Dedifferentiated amniotic fluid mesenchymal stem cell (primary cell): ENCODE data around the gene ZNF618.
A peak's percentile ranks its signal among the peaks of the same experiment; 100 is the strongest.

Source experiments
- DNase-seq: peaks from one replicate; pipeline ENCODE4 v3.0.0-alpha.2; 2016; ENCODE audit errors: extremely low spot score

Gene ZNF618

DNA sequence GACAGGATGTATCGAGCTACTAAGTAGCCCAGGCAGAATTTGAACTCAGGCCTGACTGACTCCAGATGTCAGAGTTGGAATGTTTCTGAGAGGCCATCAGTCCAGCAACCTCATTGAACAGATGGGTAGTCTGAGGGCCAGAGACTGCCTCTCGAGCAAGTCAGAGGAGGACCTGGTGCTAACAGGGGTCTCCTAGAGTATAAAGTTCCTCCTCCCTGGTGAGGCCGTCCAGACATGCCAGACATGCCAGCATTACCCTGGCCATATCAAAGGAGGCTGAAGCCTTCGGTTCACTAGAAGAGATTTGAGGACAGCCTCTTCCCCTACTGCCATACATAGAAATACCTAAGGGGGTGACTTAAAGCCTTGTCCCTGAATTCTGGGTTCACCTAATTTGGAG is 81.2 kb downstream of the ZNF618 start:
- no peak for DNase-seq

DNA sequence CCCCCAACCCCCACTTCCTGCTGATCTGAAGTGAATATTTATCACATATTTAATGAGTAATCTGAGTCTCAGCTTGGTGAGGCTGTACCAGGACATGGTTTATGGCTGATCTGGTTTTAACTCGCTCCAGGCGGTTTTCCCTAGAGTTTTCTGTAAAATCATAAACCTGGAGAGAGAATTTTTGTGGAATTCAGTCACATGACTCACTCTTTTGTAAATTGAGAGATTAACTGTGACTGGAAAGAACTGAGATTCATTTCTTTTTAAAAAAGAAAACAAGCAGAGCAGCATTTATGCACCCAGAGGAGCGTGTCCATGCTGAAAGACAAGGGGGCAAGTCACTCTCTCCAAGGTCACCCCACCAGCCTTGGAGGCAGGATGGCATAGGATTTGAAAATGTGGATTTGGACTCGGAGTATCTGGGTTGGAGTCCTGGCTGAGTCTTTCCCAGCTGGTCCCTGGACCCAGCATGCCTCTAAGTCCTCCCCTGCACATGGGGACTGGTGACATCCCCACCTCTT is 81.8 kb downstream of the ZNF618 start:
- peak; percentile 86 for DNase-seq

DNA sequence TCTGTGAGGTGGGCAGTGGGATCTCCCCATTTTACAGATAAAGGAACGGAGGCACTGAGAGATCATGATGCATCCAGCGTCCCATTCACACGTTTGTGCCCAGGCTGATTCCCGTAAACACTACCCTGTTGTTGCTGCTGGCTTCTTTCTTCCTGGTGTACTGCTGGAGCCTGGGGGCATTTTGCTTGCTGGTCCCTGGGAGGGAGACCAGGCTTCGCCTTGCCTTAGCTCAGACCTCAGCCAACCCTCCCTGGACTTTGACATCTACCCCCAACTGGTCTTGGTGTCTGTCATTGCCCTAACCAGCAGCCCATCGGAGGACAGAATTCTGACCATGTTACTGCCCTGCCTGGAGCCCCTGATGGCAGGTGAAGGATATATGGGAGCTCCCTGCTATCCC is 82.4 kb downstream of the ZNF618 start:
- no peak for DNase-seq

DNA sequence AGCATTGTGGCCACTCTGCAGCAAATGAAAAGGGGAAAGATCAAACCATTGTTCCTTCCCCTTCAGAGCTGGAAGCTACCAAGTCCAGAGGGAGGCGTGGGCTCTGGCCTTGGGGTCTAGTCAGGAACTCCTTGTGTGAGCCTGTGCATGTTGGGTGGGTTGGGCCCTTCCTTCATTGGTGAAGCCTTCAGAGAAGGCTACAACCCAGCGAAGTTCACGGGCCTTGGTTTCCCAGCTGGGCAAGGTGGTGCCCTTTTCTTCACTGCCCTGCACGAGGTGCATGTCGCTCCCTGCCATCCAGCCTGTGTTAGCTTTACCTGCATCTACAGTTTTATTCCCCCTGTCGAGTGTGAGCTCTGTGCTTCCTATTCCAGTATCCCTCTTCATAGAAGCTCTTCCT is 84.7 kb downstream of the ZNF618 start:
- DNase-seq: no peak

DNA sequence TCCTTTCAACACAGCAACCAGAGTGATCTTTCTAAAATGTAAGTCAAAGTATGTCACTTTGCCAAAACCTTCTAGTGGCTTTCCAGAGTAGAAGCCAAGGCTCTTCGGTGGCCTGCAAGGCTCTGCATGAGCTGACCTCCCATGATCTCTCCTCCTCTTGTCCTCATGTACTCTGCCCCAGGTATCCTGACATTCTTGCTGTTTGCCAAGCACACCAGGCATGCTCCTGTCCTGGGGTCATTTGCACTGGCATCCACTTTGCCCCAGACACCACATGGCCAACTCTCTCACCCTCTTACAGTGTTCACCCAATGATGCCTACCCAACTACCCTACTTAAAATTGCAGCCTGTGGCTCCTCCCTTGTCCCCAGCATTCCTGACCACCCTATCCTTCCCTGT is 86.3 kb downstream of the ZNF618 start:
- no peak for DNase-seq

DNA sequence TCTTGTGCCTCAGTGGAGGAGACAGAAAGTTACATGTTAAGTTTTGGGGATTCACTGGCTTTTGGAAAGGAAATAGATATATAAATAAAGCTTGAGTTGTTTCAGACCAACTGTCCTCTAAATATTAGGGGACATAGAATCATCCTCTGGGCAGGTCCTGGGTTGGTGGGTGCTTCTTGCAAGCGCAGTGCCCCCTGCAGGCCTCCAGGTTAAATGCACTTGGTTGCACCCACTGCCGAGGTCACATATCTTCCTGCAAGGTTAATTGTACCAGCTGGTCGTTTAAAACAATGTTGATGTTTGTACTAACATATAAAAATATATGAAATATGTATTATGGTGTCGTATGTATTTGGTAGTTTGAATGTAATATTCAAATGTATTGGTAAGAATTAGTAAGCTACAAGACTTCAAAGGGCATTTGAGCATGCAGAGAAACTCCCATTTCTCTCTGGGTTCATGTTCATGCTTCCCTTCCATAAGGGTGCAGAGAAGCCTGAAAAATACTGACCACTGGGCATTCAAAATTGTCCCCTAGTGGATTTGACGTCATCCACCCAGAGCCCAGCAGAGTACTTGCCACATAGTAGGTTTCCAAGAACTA is 87.0 kb downstream of the ZNF618 start:
- DNase-seq: no peak

DNA sequence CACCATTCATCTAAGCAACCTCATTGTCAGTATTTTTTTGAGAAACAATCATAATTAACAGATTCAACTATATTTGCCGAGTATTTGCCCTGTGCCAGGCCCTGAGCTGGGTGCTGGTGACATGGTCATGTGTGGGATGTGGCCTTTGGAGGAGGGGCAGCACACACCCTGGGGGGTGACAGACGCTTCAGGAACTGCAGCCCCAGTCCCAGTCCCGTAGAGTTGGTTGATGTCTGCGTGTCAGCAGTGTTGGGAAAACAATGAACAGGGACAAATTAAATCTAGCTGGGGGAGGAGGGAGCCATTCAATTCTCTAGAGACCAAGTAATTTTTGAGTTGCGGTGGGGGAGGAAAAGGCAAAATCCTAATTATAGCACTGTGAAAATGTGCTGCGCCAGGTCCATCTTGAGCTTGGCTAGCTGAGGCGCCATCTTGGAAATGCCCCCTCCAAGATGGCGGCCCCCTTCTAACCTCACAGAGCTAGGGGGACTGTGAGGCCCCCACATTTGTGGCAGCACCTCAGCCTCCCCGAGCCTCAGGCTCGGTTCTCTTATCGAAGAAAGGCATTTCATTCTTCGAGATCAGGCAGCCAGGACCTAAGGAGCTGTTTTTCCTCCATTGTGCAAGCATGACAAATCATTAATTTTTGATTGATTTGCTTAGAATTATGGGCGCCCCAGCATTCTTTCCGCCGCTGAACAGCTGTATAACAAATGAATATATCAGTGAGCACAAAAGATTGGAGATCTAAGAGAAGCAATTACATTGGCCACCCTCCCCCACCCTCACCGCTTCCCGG is 87.8 kb downstream of the ZNF618 start:
- no peak for DNase-seq

DNA sequence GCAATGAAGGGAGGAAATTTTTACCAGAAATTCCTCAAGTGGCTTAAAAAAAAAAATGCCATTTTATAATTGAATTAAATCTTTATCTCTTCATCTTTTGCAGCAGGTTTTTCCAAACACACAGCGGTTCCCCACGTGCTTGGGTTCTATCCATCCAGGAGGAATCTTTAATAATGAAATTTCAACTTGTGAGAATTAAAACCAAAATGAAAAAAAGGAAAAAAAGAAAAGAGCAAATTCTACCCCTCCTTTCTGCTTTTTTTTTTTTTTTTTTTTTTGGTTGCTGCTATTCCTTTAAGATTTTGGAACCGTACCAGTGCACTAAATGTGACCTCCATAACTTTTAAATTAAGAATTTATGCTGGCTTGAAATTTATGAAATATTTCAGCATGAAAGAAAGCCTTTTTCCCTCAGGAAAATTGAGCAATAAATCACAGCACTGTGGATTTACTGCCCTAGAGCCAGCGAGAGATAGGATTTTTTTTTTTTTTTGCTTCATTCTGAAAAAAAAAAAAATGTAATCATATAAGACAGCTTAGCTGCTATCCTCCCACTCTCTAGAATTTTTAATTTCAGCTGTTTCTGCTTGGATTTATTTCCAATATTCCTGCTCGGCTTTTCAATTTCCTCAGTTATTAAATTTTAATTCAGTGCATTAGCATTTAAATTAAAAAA is 88.5 kb downstream of the ZNF618 start:
- DNase-seq: no peak

DNA sequence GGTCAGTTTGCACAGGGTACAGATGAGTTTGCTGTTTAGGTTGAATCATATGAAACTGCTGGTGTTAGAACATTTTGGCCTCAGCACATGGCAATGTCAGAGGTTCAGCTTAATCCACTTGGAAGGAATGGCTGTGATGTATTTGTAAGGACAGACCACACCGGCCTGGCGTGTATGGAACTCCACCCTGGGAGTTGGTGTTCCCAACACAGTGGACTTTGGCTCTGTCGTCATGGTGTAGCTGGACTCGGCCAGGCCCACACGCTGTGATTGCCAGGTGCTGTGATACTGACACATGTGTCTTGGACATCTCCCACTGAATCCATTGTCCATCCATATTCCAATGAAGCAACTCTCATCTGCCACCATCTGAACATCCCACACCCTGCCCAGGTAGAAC is 90.3 kb downstream of the ZNF618 start:
- no peak for DNase-seq

DNA sequence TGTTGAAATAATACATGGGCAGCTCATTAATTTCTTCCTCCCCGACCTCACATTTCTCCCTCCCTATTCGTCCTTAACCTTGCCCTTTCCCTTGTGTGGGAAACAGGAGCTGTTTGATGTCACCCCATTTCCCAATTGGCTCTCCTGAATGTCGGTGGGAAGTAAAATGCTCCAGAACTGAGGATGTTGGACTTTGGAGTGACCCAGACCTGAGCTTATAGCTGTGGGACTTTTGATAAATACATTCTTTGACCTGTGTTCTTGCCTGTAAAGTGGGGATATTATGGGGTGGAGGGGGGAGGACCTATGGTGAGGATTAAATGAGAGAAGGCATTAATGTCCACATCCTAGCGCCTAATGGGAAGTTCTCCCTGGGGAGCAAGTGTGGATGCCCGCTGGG is 91.3 kb downstream of the ZNF618 start:
- no peak for DNase-seq

DNA sequence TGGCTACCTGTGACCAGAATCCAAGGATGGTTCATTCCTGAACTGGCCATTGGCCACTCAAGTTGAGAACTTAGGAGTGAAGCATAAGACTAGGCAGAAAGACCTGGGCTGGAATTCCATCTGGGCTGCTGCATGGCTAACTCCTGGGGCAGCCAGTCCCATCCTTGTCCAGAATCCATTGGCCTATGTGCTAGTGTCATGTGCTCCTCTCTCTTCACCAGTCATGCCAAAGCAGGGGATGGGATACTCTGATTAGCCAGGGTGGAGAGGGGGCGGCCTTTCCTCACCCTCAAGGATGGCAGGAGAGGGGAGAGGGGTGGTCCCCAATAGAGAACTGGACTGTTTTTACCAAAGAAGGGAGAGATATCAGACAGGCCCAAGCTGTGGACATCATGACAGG is 93.2 kb downstream of the ZNF618 start:
- no peak for DNase-seq

DNA sequence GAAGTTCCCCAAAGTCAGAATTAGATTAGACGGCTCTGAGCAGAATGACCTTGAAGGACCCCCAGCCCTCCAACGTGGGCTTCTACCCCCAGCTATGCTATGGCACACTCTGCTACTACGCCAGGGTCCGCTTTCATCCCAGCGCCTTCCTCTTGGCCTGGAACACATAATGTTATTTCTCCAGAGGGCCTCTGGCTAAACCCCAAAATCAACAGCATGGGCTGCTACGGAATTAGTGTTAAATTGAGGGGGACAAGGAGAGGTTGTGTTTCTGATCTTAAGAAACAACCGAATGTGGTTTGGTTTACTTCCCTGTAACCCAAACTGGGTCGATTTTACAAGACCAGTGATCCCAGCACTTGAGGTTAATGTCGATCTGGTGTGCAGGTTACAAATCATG is 97.1 kb downstream of the ZNF618 start:
- DNase-seq: no peak

DNA sequence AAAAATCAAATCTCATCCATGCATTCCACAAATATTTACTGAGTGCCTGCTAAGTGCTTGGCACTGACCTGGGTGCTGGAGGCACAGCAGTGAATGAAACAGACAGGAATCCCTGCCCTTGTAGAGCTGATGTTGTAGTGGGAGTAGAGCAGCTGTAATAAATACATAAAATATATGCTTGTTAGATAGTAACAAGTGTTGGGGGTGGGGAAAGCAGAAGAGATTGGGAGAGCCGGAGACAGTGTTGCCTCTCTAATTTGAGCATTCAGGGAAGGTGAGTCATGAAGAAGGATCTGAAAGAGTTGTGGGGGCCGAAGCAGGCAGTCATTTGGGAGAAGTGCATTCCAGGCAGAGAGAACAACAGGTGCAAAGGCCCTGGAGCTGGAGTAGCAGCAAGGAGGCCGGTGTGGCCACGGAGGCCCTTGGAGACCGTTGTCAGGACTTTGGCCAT is 97.9 kb downstream of the ZNF618 start:
- peak; percentile 38 for DNase-seq

DNA sequence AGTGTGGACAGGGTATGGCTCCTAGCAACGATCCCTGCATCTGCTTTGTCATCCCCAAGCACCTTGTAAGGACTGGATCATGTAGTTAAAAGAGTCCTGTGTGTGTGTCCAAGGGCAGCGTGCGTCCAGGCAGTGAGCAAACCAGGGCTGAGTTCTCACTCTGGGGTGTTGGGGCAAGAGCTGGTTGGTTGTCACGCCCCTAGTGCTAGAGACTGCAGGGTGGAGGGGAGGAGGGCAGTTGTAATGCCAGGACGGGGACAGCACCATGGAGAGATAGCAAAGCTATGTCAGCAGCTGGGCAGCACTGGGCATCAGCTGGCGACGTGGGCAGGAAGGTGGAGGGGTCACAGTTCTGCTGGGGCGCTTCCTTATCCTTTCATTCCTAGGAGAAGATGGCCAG is 100.8 kb downstream of the ZNF618 start:
- no peak for DNase-seq

DNA sequence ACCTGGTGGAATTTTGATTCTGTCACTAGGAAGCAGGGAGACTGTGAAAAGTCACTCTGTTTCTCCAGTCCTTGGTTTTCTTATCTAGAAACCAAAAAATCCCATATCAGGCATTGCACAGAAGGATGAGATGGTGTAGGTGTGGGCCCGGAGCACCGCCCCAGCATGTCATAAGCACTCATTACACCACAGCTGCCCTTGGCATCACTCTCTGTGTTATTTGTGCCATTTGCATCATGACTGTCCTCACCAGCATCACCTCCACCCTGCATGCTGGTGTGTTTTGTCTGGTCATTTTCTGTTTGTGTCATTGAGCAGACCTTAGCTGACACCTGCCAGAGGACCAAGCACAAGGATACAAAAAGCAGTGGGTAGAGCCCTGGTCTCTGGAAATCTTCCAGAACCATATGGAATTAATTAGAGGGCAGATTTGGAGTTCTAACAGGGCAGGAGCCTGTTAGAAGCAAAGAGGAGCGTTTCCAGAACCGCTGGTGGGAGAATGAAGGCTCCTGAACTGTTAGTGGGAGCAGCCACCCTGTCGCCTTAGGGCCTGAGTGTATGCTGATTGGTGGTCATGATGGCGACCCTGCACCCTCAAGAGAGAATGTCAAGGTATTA is 102.7 kb downstream of the ZNF618 start:
- no peak for DNase-seq

DNA sequence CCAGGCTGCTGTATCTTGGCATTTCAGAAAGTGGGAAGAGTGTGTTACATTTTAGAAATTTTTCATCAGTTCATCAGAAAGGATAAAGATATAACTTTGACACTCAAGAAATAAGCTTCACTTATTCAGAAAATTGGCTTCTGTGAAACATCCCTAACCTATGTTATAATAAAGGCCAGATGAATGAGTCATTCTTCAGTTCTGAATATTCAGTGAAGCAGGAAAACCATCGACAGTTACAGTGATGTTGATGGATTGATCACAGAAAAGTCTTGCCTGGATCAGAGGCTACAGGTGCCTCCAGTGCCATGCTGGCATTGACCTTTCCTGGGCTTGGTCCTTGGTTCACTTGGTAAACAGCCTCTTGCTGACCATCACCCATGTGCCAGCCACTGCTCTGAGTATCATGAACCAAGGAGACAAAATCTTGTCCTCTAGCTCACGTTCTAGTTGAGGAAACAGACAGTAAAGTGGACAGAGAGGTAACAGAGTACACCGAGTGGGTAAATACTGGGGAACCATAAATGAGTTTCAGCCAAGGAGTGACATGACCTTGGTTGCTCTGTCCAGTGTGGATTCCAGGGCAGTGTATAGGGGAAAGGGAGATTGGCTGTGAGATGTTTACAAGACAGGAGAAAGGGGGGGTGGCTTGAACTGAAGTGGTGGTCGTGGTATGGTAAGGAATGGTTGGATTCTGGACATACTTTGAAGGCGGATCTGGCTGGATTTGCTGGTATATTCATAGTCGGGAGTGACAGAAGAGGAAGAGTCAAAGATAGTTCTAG is 103.4 kb downstream of the ZNF618 start:
- DNase-seq: no peak

DNA sequence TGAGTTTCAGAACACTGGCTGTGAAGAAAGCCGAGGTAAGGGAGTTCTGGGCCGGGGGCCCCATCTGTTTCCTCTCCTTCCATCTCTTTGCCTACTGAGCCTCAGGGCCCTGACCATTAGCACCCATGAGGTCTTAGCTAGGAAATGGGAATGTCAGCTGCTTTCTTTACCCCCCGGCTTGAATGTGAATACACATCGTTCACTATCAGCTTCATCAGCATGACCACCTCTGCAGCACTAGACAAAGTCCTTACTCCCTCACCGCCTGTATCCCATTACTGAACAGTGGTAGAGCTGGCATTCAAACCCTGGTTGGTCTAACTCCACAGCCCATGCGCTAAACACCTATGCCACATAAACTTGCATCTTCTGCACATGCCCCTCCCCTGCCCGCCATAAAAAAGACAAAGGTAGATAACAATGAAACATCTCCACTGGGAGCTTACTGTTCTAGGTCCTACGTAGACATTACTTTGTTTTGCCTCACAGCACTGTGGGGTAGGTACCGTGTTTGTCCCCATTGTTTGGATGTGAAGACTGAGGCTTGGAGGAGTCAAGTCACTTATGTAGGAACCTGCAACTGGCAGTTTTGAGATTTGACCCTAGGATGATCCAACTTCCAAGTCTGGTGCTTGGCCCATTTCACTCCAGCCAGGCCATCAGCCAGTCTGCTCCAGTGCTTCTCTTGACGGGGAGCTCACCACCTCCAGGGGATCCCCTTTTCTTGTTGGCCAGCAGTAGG is 108.7 kb downstream of the ZNF618 start:
- no peak for DNase-seq

DNA sequence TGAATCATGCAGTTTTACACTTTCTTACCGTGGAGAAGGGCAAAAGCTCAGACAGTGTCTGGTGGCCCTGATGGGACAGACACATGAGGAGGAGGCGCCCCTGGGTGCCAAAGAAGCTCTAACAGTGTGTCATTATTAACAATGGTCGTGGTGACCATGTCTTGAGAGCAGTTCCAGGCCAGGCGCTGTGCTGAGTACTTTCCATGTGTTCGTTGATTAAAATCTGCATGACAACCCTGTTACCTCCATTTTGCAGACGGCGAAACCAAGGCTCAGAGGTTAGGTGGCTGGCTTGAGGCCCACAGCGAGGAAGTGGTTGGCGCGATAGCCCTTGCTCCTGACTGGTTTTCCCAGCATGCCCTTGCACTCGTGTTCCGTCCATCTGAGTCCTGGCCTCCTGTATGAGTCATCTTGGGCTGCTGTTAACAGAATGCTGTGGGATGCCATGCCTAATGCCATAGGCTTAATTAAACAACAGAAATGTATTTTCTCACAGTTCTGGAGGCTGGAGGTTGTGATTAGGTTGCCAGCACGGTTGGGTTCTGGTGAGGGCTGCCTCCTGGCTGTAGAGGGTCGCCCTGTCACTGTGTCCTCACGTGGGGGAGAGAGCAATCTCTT is 110.0 kb downstream of the ZNF618 start:
- no peak for DNase-seq

DNA sequence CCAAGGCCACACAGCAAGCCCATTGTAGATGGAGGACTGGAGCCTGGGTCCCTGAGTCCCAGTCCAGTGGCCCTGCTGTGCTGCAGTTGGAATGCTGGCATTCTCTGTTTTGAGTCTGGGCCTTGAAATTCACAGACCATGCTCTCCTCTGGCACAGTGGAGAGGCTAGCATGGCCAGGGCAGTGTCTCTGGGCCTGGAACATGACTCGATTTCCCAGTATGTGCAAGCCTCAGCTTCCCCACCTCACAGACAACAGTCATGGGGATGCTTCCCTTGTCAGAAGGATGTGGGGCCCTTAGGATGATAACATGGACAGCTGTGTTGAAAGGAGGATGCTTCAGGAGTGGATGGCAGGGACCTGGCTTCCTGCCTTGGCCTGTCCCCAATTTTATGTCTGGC is 110.8 kb downstream of the ZNF618 start:
- no peak for DNase-seq

DNA sequence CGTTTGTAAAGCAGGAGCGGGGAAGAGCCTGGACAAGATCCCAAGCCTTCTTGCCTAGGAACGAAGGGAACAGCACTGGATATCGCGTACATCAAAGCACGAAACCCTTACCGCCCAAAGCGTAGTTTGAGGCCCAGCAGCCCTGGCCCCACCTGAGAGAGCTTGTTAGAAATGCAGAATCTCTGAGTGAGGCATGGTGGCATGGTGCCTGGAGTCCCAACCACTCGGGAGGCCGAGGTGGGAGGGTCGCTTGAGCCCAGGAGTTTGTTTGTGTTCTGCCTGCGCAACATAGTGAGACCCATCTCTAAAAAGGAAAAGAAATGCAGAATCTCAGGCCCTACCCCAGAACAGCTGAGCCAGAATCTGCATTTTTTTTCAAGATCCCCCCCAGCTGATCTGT is 111.4 kb downstream of the ZNF618 start:
- DNase-seq: no peak
